HG03159 (cell line): Measurements from ENCODE around the gene KNL1.
A peak's percentile ranks its signal among the peaks of the same experiment; 100 is the strongest.
"Not testable (repeated sequence)": the region's sequence is repeated elsewhere in the genome, so short reads cannot be mapped to it uniquely, and the experiment has no call there.

Experiments used
- ATAC-seq: cut with Tn5 transposase; IDR thresholded peaks from one replicate; pipeline ENCODE4 v1.9.1; 2021; ENCODE audit warnings: mild to moderate bottlenecking, moderate library complexity; ENCODE audit not compliant: unreplicated experiment

The KNL1 gene

GRCh38 chr15:40578892-40579291 lies 15.2 kb upstream of the KNL1 start:
- no peak for ATAC-seq

- not testable (repeated sequence) for ATAC-seq
These were observed 12.3 kb upstream of the KNL1 start for GRCh38 chr15:40581796-40582195.

- no peak for ATAC-seq
These were observed 11.3 kb upstream of the KNL1 start for GRCh38 chr15:40582726-40583246.

DNA sequence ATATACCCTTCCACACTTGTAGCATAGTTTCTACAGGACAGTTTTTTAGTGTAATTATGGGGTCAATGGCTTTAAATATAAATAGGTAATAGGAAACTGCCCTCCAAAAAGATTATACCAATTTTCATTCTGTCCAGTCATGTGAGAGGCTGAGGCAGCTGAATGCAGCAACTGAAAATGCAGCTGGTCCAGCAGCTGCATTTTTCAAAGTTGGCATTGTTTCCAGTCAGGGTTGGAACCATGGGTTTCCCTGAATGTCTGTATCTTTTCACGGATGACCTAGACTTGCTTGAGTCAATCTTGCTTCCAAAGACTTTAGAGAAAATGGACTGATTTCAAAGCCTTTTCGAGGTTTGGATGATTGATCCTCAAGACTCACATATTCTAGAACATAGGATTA lies 9.9 kb upstream of the KNL1 start:
- ATAC-seq = no peak

GRCh38 chr15:40590667-40591050 lies 3.4 kb upstream of the KNL1 start:
- ATAC-seq = no peak

DNA sequence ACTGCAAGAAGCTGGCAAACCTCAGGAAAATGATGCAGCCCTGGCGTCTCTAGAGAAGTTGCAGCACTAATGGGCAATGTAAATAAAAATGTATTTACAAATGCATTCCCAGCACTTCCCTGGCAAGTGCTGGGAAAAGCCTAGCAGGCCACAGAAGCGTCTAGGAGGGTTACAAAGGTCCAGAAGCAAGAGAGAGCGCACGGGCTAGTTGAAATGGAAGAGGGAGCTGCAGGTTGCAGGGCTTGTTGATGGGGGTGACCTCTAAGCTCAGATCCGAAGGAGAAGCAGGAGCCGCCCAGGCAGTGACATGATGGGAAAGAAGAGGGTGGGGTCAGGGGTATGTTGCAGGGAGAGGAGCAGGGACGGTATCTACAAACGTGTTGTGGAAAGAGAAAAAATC lies 2.7 kb upstream of the KNL1 start:
- ATAC-seq = no peak

GRCh38 chr15:40593165-40593564 lies 884 bp upstream of the KNL1 start:
- ATAC-seq = no peak

DNA sequence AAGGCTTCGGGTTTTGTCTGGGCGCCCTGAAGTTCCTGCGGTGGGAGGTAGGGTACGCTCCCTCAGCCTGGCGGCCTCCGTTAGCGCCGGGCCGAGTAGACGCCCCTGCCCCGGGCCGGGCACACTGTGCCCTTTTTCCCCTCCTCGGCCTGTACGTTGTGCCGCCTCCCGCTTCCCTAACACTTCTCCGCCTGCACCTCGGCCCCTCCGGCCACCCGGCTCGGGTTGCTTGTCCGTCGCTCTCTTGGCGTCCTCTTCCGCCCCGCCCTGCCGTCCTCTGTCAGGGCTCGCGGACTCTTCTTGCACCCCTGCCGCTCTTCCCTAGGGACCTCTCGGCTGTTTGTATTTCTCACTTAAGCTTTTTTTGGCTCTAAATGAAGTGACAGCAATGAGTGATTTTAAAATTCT lies 384 bp downstream of the KNL1 start:
- ATAC-seq = peak; percentile 32

DNA sequence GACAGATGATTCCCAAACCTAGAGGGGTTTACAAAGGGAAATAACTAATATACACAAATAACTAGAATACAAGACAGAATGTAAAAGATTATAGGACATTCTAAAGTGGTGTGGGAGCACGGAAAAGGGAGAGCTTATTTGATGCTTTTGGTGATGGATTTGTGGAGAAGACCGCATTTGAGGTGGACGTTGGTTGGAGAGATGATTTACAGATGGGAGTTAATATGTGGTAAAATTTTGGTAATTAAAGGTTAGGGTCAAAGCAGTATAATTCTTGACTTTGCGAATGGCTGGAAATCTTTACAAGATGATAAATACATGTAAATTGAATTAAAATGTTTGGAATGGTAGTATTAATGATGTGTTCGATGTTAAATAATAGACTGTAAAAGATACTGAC lies 1.2 kb downstream of the KNL1 start:
- ATAC-seq = no peak

- no peak for ATAC-seq
These were observed 1.7 kb downstream of the KNL1 start for GRCh38 chr15:40595773-40596172.

GRCh38 chr15:40597024-40597423 lies 3.0 kb downstream of the KNL1 start:
- ATAC-seq = no peak

- ATAC-seq = no peak
These were observed 4.1 kb downstream of the KNL1 start for GRCh38 chr15:40598126-40598525.

DNA sequence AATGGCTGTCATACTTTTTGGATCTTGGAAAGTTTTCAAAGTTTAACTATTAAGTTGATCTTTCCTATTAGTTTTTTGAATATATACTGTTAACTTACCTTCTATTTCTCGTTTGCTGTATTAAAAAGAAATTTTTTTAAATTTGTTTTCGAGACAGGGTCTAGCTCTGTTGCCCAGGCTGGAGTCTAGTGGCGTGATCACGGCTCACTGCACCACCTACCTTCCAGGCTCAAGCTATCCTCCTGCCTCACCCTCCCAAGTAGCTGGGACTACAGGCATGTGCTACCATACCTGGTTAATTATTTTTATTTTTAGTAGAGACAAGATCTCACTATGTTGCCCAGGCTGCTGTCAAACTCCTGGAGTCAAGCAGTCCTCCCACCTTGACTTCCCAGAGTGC lies 4.6 kb downstream of the KNL1 start:
- ATAC-seq = no peak

DNA sequence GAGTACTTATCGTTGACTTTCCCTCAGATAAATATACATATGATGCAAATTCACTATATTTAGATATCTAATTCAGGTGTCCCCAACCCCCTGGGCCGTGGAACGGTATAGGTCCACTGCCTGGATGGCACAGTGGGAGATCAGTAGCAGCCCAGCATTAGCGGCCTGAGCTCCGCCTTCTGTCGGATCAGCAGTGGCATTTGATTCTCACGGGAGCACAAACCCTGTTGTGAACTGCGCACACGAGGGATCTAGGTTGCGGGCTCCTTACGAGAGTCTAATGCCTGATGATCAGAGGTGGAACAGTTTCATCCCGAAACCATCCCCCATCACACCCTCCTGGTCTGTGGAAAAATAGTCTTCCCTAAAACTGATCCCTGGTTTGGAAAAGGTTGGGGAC lies 6.9 kb downstream of the KNL1 start:
- no peak for ATAC-seq

DNA sequence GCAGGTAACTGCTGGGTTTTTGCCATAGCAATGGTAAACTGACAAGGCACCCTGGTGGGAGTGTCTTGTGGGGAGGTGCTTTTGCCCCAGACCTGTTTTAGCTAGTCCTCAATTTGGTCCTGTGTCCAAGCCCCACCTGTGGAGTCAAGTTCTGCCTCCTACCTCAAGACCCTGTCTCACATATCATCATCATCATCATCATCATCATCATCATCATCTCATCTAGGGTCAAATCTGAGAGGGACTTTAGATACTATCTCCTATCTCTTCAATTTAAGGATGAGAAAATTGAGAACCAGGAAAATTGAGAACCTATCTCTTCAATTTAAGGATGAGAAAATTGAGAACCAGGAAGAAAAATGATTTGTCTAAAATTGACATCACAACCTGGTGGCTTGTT lies 9.9 kb downstream of the KNL1 start:
- ATAC-seq = no peak

DNA sequence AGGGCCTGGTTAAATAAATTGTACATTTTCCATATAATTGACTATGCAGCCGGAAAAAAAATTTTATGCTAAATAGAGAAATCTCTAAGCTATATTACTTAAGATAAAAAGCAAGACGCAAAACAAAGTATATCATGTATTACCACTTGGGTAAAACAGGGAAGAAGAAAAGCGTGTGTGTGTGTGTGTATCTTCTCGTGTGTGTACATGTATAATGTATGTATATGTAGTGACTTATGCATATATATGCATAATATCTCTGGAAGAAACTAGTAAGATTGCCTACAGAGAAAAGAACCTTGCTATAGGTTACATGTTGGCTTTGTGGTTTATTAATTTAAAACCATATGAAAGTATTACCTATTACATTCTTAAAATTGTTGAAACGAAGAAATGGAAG lies 19.0 kb downstream of the KNL1 start:
- ATAC-seq = no peak

DNA sequence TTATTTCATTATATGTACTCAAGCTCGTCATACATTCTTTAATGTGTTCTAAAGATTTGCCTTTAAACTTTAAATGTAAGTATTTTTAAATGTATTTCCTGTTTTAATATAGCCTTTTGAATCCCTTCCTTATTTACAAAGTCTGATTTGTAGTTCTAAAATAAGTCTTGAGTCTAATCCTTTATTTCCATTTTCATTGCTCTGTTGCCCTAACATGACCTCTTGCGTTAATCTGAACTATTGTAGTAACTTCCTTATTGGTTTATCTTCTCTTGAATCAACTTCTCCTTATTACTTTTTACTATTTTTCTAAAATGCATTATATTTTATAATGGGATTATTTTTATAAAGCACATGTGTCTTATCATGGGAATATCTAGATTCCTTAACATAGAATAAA lies 24.0 kb downstream of the KNL1 start:
- ATAC-seq = no peak

GRCh38 chr15:40618906-40619305 lies 24.9 kb downstream of the KNL1 start:
- ATAC-seq = no peak

DNA sequence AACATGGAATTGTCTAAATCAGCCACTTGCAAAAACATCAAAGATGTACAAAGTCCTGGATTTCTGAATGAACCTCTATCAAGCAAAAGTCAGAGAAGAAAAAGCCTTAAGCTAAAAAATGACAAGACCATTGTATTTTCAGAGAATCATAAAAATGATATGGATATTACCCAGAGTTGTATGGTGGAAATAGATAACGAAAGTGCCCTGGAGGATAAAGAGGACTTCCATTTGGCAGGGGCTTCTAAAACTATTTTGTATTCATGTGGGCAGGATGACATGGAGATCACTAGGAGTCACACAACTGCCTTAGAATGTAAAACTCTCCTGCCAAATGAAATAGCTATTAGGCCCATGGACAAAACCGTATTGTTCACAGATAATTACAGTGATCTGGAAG lies 29.3 kb downstream of the KNL1 start:
- ATAC-seq = no peak

DNA sequence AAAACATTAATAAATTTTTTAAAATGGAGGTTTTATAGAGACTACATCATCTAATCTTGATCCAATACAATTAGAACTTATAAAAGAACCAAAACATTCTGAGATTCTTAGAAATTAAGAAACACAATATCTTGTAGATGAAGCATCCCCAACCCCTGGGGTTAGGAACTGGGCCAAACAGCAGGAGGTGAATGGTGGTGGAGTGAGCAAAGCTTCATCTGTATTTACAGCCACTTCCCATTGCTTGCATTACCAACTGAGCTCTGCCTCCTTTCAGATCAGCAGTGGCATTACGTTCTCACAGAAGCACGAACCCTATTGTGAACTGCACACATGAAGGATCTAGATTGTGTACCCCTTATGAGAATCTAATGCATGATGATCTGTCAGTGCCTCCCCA lies 36.3 kb downstream of the KNL1 start:
- no peak for ATAC-seq

DNA sequence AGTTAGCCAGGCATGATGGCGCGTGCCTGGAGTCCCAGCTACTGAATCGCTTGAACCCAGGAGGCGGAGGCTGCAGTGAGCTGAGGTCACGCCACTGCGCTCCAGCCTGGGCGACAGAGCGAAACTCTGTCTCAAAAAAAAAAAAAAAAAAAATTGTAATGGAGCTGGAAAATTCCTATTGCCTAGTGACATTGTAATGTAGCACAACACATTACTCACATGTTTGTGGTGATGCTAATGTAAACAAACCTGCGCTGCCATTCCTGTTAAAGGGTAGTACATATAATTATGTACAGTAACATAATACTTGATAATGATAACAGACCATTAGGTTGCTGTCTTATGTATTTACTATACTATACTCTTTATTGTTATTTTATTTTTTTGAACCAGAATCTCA lies 39.1 kb downstream of the KNL1 start:
- ATAC-seq = no peak

DNA sequence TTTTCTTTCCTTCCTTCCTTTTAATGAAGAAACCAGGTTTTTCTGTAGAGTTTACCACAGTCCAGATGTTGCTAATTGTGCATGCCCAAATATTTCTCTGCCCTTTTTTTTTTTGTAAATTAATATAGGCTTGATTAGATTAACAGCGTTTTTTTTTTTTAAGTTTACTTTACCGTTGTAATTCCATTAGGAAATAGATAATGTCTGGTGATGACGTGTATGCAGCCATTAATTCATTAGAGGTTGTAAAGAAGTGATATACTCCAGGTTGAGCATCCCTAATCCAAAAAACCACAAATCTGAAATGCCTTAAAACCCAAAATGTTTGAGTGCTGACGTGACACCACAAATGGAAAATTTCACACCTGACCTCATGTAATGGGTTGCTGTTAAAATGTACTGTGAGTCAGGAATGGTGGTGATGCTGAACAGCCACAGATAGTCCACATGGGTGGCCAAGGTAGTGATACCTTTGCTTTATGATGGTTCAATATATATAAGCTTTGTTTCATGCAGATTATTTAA lies 43.2 kb downstream of the KNL1 start:
- ATAC-seq = no peak

DNA sequence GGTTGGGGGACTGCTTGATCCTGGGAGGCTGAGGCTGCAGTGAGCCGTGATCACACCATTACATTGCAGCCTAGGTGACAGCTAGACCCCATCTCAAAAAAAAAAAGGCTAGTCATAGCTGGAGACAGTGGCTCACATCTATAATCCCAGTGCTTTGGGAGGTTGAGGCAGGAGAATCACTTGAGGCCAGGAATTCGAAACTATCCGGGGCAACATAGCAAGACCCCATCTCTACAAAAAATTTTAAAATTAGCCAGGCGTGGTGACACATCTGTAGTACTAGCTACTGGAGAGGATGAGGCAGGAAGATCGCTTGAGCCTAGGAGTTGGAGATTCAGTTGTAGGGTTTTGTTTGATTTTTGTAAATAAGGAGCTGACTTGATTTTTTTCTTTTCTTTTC lies 45.6 kb downstream of the KNL1 start:
- ATAC-seq = no peak

DNA sequence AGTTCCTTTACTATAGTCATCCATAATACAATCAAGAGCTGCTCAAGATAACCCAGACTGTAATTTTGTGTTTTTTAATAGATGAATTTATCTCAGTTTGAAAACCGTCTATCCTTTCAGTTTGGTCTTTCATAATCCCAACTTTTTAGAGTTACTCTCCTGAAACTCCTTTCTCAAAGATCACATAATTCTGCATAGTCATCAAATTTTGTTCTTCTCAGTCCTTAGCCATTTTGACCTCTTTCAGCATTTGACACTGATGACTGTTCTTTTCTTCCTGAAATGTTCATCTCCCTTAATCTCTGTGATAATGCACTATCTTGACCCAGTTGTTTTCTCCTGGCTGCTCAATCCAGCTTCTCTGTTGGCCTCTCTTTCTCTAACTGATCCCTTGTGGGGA lies 53.5 kb downstream of the KNL1 start:
- no peak for ATAC-seq
